GM19324 (cell line): ENCODE results near the gene DHCR24.

Experiments used
- ATAC-seq: cut with Tn5 transposase; IDR thresholded peaks from one replicate; pipeline ENCODE4 v1.9.1; 2021; ENCODE audit warnings: mild to moderate bottlenecking, moderate library complexity; ENCODE audit not compliant: unreplicated experiment, low FRiP score

DHCR24 gene

GRCh38 chr1:54805466-54805865, 81.5 kb downstream of the DHCR24 start:
- ATAC-seq = no peak

- ATAC-seq = no peak
Measured at GRCh38 chr1:54804471-54805132, 82.4 kb downstream of the DHCR24 start.

GRCh38 chr1:54803761-54804470, 83.1 kb downstream of the DHCR24 start:
- ATAC-seq = no peak

GRCh38 chr1:54800899-54801759, 85.9 kb downstream of the DHCR24 start, which contains the start of gene TTC22:
TSS of gene TTC22 (minus strand) at chr1:54801323. CDS start at chr1:54801163, 160 bp downstream.
- ATAC-seq = peak; percentile 83

GRCh38 chr1:54800041-54800898, 86.7 kb downstream of the DHCR24 start:
- no peak for ATAC-seq
